ENCODE measurements around the gene GABRB1.

GABRB1 gene

GRCh38 chr4:47088298-47088697 is 56.9 kb downstream of the GABRB1 start:
- H3K4me3 ChIP-seq (ENCODE audit: low read depth in 1 of 2, low read length in 2 of 2) = no peak overlapping the region
- H3K4me2 ChIP-seq (ENCODE audit: insufficient read depth, low read length) = no peak overlapping the region
- no peak for DNase-seq
- no peaks in the 10 kb centered on the region for H3K36me3 ChIP-seq (ENCODE audit: insufficient read depth, low read length)
- H3K27me3 ChIP-seq (ENCODE audit: insufficient read depth, low read length, poor library complexity) = peaks cover 4% of the 10 kb centered on the region
- no peak overlapping the region for H3K9ac ChIP-seq (ENCODE audit: low read depth, low read length)
- H3K9me3 ChIP-seq (ENCODE audit: insufficient read depth, low read length, severe bottlenecking) = no peaks in the 10 kb centered on the region
- H2AFZ ChIP-seq (ENCODE audit: low read depth, low read length) = no peak overlapping the region
- H4K20me1 ChIP-seq (ENCODE audit: insufficient read depth, low read length) = no peaks in the 10 kb centered on the region
- TF ChIP-seq CTCF (IDR thresholded peaks at IDR 0.05; ENCODE audit: borderline replicate concordance, extremely low read depth, low read length, poor library complexity, severe bottlenecking) (no peak), EZH2 (IDR thresholded peaks at IDR 0.05; ENCODE audit: borderline replicate concordance, low read depth, low read length, severe bottlenecking) (no peak)
- no peaks in the 10 kb centered on the region for H3K79me2 ChIP-seq (ENCODE audit: insufficient read depth, low read length)
- no peak for ATAC-seq (ENCODE audit: insufficient read depth, low read depth)
- no peaks in the 10 kb centered on the region for H3K4me1 ChIP-seq (ENCODE audit: insufficient read depth, low read length)
- H3K27ac ChIP-seq (ENCODE audit: low read length) = no peak overlapping the region

- Histone ChIP-seq H3K4me2 (ENCODE audit: insufficient read depth, low read length) (no peak overlapping the region), H3K36me3 (ENCODE audit: insufficient read depth, low read length) (no peaks in the 10 kb centered on the region), H3K27ac (ENCODE audit: low read length) (no peak overlapping the region), H3K79me2 (ENCODE audit: insufficient read depth, low read length) (no peaks in the 10 kb centered on the region), H3K27me3 (ENCODE audit: insufficient read depth, low read length, poor library complexity) (no peaks in the 10 kb centered on the region), H3K4me1 (ENCODE audit: insufficient read depth, low read length) (no peaks in the 10 kb centered on the region), H3K4me3 (ENCODE audit: low read depth in 1 of 2, low read length in 2 of 2) (no peak overlapping the region), H2AFZ (ENCODE audit: low read depth, low read length) (no peak overlapping the region), H3K9me3 (ENCODE audit: insufficient read depth, low read length, severe bottlenecking) (no peaks in the 10 kb centered on the region), H4K20me1 (ENCODE audit: insufficient read depth, low read length) (no peaks in the 10 kb centered on the region), H3K9ac (ENCODE audit: low read depth, low read length) (no peak overlapping the region)
- no peak for ATAC-seq (ENCODE audit: insufficient read depth, low read depth)
- TF ChIP-seq CTCF (IDR thresholded peaks at IDR 0.05; ENCODE audit: borderline replicate concordance, extremely low read depth, low read length, poor library complexity, severe bottlenecking) = no peak
- no peak for TF ChIP-seq EZH2 (IDR thresholded peaks at IDR 0.05; ENCODE audit: borderline replicate concordance, low read depth, low read length, severe bottlenecking)
- DNase-seq = no peak
These were observed 64.5 kb downstream of the GABRB1 start for GRCh38 chr4:47095884-47096283.

DNA sequence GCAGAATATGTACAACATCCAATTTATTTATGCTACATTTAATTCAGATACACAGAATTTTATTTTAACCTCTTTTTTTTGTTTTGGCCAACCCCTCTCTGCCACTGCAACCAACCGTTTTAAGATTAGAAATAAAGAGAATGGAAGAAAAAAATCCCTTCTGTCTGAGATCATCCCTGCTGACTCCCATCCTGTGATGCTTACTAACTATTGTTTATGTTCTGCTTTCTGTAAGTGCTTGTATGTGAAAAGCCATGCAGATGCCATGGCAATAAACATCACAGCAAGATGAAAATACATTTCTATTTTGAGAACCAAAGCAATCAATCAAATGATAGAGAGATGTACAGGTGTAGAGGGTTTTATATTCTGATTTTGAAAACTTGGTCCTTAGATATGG is 70.1 kb downstream of the GABRB1 start:
- H3K4me3 ChIP-seq (ENCODE audit: low read depth in 1 of 2, low read length in 2 of 2) = no peak overlapping the region
- H3K9ac ChIP-seq (ENCODE audit: low read depth, low read length) = no peak overlapping the region
- H3K4me1 ChIP-seq (ENCODE audit: insufficient read depth, low read length) = no peaks in the 10 kb centered on the region
- H3K27me3 ChIP-seq (ENCODE audit: insufficient read depth, low read length, poor library complexity) = no peaks in the 10 kb centered on the region
- TF ChIP-seq CTCF (IDR thresholded peaks at IDR 0.05; ENCODE audit: borderline replicate concordance, extremely low read depth, low read length, poor library complexity, severe bottlenecking) (no peak), EZH2 (IDR thresholded peaks at IDR 0.05; ENCODE audit: borderline replicate concordance, low read depth, low read length, severe bottlenecking) (no peak)
- no peaks in the 10 kb centered on the region for H3K79me2 ChIP-seq (ENCODE audit: insufficient read depth, low read length)
- no peaks in the 10 kb centered on the region for H4K20me1 ChIP-seq (ENCODE audit: insufficient read depth, low read length)
- no peak for ATAC-seq (ENCODE audit: insufficient read depth, low read depth)
- H2AFZ ChIP-seq (ENCODE audit: low read depth, low read length) = no peak overlapping the region
- no peaks in the 10 kb centered on the region for H3K9me3 ChIP-seq (ENCODE audit: insufficient read depth, low read length, severe bottlenecking)
- H3K36me3 ChIP-seq (ENCODE audit: insufficient read depth, low read length) = no peaks in the 10 kb centered on the region
- no peak overlapping the region for H3K27ac ChIP-seq (ENCODE audit: low read length)
- no peak overlapping the region for H3K4me2 ChIP-seq (ENCODE audit: insufficient read depth, low read length)
- no peak for DNase-seq

GRCh38 chr4:47104986-47105385 is 73.6 kb downstream of the GABRB1 start:
- no peaks in the 10 kb centered on the region for H3K36me3 ChIP-seq (ENCODE audit: insufficient read depth, low read length)
- DNase-seq (no peak), ATAC-seq (ENCODE audit: insufficient read depth, low read depth) (no peak)
- H3K4me3 ChIP-seq (ENCODE audit: low read depth in 1 of 2, low read length in 2 of 2) = no peak overlapping the region
- H4K20me1 ChIP-seq (ENCODE audit: insufficient read depth, low read length) = no peaks in the 10 kb centered on the region
- H3K9ac ChIP-seq (ENCODE audit: low read depth, low read length) = no peak overlapping the region
- H3K4me2 ChIP-seq (ENCODE audit: insufficient read depth, low read length) = no peak overlapping the region
- H3K9me3 ChIP-seq (ENCODE audit: insufficient read depth, low read length, severe bottlenecking) = no peaks in the 10 kb centered on the region
- H3K4me1 ChIP-seq (ENCODE audit: insufficient read depth, low read length) = no peaks in the 10 kb centered on the region
- TF ChIP-seq CTCF (IDR thresholded peaks at IDR 0.05; ENCODE audit: borderline replicate concordance, extremely low read depth, low read length, poor library complexity, severe bottlenecking) (no peak), EZH2 (IDR thresholded peaks at IDR 0.05; ENCODE audit: borderline replicate concordance, low read depth, low read length, severe bottlenecking) (no peak)
- no peaks in the 10 kb centered on the region for H3K27me3 ChIP-seq (ENCODE audit: insufficient read depth, low read length, poor library complexity)
- no peaks in the 10 kb centered on the region for H3K79me2 ChIP-seq (ENCODE audit: insufficient read depth, low read length)
- H2AFZ ChIP-seq (ENCODE audit: low read depth, low read length) = no peak overlapping the region
- no peak overlapping the region for H3K27ac ChIP-seq (ENCODE audit: low read length)

Data from DND-41 (cell line).